K562 treated with DMSO at 1 percent for 12 hours (cell line): ENCODE measurements around the gene SDCBP2. TPM values are rescaled to one million over a fixed set of nuclear protein-coding genes. Genes with fewer than 3 reads are reported as not detected.

ENCODE experiments used
- total RNA-seq: library from RNA; unstranded; fragments of 300-600 nt; gene quantifications from 2 replicates; pipeline ENCODE4 v1.2.3, GENCODE V29; 2022; ENCODE audit not compliant: insufficient read depth

The SDCBP2 gene
- total RNA-seq = 2.2 and 3.1 TPM in 2 replicates

GRCh38 chr20:1328680-1329330 is at the start of gene SDCBP2:
Gene SDCBP2, minus strand, starts transcription at chr20:1329139. Its CDS starts 8,723 bp downstream, at chr20:1320416.

GRCh38 chr20:1266167-1266973 is 62.6 kb downstream of the SDCBP2 start, which contains the start of gene SNPH:
Gene SNPH, plus strand, starts transcription at chr20:1266294. Its CDS starts 29,946 bp downstream, at chr20:1296240.

Other genes with a start within 250 kb of the SDCBP2 start
- 41.2 and 54.4 TPM in 2 replicates for gene PSMF1, start 210.5 kb downstream of the SDCBP2 start, total RNA-seq
- gene TMEM74B, start 144.2 kb downstream of the SDCBP2 start, total RNA-seq = 12.3 and 15.0 TPM in 2 replicates
- gene C20orf202, start 125.7 kb downstream of the SDCBP2 start, total RNA-seq = 0.74 TPM in 1 of 2 replicates, not detected in the other
- not detected in 2 replicates for gene RAD21L1, start 103.1 kb downstream of the SDCBP2 start, total RNA-seq
- 2.2 and 4.4 TPM in 2 replicates for gene SNPH, start 62.8 kb downstream of the SDCBP2 start, total RNA-seq
- gene FKBP1A, start 63.9 kb upstream of the SDCBP2 start, total RNA-seq = 137 and 235 TPM in 2 replicates
- gene NSFL1C, start 137.7 kb upstream of the SDCBP2 start, total RNA-seq = 50.9 and 74.1 TPM in 2 replicates
- gene SIRPB2, start 162.3 kb upstream of the SDCBP2 start, total RNA-seq = not detected in 2 replicates
- gene SIRPD, start 228.6 kb upstream of the SDCBP2 start, total RNA-seq = not detected in 2 replicates